MM.1S (cell line): ENCODE measurements around the gene TRIM71.

Source experiments
- EZH2 ChIP-seq: fragments of 300-600 bp; sonication (generic); optimal IDR thresholded peaks from 2 replicates; pipeline ENCODE3; 2017; ENCODE audit warnings: low read depth, mild to moderate bottlenecking, antibody characterized with exemption, low read length, mixed read lengths
- EZH2phosphoT487 ChIP-seq: fragments of 300-600 bp; sonication (generic); IDR thresholded peaks from 2 replicates; pipeline ENCODE4 v1.6.1; 2018; ENCODE audit warnings: antibody characterized with exemption, low read length
- TF ChIP-seq, protein P1 (sequence below): fragments of 300-600 bp; sonication (generic); IDR thresholded peaks from 2 replicates; pipeline ENCODE4 v1.5.1; 2016; ENCODE audit warnings: antibody characterized with exemption, low read length, mixed read lengths

DNA sequence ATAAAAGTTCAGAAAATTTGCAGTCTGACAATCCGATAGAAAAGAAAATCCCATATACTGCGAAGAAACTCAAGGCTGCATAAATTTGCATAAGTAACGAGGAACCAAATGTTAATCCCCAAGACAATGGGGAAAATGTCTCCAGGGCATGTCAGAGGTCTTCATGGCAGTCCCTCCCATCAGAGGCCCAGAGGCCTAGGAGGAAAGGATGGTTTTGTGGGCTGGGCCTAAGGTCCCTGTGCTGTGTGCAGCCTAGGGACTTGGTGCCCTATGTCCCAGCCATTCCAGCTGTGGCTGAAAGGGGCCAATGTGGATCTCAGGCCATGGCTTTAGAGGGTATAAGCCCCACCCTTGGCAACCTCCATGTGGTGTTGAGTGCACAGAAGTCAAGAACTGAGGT is 112.4 kb downstream of the TRIM71 start:
- TF ChIP-seq, protein P1, sequence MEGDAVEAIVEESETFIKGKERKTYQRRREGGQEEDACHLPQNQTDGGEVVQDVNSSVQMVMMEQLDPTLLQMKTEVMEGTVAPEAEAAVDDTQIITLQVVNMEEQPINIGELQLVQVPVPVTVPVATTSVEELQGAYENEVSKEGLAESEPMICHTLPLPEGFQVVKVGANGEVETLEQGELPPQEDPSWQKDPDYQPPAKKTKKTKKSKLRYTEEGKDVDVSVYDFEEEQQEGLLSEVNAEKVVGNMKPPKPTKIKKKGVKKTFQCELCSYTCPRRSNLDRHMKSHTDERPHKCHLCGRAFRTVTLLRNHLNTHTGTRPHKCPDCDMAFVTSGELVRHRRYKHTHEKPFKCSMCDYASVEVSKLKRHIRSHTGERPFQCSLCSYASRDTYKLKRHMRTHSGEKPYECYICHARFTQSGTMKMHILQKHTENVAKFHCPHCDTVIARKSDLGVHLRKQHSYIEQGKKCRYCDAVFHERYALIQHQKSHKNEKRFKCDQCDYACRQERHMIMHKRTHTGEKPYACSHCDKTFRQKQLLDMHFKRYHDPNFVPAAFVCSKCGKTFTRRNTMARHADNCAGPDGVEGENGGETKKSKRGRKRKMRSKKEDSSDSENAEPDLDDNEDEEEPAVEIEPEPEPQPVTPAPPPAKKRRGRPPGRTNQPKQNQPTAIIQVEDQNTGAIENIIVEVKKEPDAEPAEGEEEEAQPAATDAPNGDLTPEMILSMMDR: no peak
- no peak for TF ChIP-seq EZH2
- no peak for TF ChIP-seq EZH2phosphoT487
